ENCODE data around the gene NEUROG1.

DNA sequence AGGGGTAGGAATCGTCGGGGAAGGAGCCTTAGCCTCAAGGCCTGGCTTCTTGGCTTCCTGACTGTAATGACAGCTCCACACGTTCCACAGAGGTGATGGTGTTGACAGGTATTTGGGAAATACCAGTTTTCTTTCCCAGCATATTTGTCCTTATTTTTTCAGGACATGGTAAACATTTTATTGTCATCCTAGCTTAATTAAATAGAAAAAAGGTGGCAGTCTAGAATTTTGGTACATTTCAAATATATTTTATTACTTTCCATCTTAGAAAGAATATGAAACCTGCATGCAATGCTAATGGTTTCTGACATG, 34.6 kb upstream of the NEUROG1 start:
- TF ChIP-seq, protein P1, sequence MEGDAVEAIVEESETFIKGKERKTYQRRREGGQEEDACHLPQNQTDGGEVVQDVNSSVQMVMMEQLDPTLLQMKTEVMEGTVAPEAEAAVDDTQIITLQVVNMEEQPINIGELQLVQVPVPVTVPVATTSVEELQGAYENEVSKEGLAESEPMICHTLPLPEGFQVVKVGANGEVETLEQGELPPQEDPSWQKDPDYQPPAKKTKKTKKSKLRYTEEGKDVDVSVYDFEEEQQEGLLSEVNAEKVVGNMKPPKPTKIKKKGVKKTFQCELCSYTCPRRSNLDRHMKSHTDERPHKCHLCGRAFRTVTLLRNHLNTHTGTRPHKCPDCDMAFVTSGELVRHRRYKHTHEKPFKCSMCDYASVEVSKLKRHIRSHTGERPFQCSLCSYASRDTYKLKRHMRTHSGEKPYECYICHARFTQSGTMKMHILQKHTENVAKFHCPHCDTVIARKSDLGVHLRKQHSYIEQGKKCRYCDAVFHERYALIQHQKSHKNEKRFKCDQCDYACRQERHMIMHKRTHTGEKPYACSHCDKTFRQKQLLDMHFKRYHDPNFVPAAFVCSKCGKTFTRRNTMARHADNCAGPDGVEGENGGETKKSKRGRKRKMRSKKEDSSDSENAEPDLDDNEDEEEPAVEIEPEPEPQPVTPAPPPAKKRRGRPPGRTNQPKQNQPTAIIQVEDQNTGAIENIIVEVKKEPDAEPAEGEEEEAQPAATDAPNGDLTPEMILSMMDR (IDR thresholded peaks at IDR 0.05 in 4 of 5, conservative IDR thresholded peaks at IDR 0.05 in 1 of 5), result no peak
- TF ChIP-seq POLR2A (IDR thresholded peaks at IDR 0.05), result no peak

All from gastrocnemius medialis (tissue), 4 donors.